Stimulated activated CD8-positive, alpha-beta memory T cell treated with anti-CD3 and anti-CD28 coated beads, Interleukin-2, amount 100 ng/mL, for 48 hours (primary cell): ENCODE results near the gene TTN.
"Not testable (repeated sequence)": the region's sequence is repeated elsewhere in the genome, so short reads cannot be mapped to it uniquely, and the experiment has no call there.

Source experiments
- DNase-seq, 2 donors: peaks; one replicate each; pipeline ENCODE4 v3.0.0-alpha.2; 2020; ENCODE audit warnings: low read depth in 2 of 2

TTN gene

DNA sequence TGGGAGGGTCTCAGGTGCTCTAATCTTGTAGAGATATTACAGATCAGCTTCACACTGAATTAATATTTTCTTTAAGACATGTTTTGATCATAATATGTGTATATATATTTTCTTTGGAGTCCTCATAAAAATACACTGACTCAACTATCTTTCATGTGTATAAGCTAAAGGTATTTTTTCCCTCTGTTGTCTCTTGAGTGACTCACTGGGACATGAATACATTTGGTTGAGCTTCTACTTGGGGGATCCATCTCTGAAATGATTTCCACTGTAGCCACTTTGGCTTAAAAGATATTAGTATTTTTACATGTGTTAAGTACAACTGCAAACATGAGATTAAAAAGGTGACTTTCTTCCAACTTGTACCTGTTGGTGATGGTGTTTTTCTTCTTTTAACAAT lies 140.8 kb downstream of the TTN start:
- DNase-seq, result no peak

DNA sequence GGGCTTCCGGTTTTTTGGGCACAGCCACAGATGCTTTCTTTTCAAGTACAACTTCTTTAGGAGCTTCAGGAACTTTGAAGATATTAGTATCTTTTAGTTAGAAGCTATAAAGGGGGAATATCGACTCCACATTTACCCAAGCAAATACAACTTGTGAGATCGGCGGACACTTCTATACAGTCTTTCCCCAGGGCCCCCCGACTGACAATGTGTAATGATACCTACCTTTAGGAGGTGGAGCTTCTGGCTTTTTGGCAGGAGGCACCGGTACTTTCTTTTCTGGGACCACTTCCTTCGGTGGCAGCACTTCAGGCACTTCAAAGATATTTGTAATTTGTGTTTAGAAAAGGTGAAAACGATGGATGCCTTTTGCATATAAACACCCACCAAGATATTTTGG lies 148.7 kb downstream of the TTN start:
- not testable (repeated sequence) for DNase-seq

DNA sequence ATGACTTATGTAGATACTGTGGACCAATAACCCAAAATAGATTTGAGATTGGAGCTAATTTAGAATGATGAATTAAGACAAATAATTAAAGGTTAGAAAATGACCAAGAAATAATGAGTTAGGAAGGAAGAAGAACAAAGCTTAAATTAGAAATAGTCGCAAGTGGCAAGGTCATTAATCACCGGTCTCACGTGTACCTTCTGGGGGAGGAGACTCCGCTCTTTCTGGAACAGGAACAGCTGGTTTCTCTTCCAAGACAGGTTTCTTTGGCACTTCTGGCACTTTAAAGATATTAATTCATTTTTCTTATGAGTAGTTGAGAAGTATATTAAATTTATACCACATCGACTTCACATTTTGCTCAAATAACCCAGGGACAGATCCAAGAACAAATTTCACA lies 156.7 kb downstream of the TTN start:
- DNase-seq, result no peak

DNA sequence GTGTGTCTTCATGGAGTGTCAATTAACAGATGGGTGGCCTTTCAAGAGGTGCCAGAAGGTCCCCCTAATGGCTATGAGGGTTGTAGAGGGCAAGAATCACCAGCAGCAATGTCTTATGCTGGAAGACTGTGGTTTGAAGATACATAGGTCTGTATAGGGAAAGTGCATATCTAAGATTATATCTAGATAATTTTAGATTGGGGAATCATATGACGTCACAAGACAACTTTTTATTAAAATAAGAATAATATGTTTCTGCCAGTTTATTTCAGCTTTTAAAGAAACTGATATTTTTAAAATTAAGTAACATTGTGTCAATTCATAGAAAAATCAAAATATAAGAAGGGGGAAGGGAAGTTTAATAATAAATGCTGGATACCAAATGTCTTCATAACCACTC lies 162.3 kb downstream of the TTN start:
- DNase-seq, result no peak

DNA sequence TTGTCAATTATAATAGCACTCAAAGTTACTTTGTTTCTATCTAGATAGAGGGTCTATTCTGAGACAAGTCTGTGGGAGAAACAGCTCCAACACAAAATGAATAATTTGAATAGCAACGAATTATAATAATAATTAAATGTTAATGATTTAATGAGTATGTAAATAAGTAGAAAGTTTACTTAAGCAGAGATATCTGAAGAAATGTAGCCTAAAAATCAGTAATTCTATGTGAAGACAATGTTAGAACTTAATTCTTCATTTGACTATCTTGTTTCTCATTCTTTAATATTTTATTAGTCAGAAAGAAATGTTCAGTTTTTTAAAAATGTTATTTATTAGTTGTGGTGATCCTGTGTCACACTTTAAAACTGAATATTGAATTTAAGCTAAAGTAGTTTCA lies 165.7 kb downstream of the TTN start:
- DNase-seq, result no peak

DNA sequence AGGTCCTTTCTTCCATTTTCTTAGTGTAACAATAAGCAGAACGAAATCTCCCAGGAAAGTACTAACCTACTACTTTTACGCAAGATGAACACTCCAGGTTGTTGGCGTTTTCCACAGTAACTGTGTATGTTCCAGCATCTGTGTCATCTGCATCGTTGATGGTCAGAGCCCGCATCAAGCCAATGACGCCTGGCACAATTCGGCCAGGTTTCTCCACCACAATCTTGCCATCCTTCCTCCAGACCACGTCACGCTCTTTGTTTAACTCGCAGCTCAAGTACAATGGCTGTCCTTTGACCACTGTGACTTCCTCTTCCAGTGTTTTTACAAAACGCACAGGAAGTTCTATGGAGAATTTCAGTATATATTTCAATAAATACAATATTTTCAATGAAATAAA lies 171.3 kb downstream of the TTN start:
- no peak for DNase-seq

DNA sequence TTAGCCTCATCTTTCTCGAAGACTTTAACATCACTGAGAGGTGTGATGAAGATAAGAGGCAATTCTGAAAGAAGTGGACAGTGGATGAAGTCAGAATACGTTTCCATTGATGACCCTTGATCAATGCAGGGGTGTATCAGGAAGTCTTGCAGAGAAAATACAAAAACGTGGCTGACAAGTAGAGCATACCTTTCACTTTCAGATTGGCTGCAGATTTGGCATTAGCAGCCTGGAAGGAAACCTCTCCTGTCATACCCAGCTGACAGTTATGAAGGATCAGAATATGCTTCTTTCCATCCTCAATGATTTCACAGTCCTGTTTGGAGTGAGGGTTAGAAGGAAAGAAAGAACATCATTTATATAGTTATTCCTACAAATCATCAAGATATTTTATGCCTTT lies 174.5 kb downstream of the TTN start:
- no peak for DNase-seq

DNA sequence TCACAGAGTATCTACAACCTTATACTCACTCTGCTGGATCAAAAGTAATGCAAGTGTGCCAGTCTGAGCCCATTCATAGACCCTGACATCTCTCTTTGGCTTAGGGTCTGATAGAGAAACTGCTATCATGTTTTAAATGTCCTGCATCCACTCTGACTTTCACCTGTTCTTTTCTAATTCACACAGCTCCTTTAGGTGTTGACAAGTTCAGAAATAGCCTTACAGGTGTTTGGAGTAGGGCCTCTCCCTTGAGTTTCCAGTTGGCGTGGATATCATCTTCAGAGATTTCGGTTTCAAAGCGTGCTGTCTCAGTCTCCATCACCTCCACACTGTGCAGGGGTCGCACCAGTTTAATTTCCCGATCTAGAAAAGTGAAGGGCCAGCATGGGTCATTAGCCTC lies 176.6 kb downstream of the TTN start:
- no peak for DNase-seq

DNA sequence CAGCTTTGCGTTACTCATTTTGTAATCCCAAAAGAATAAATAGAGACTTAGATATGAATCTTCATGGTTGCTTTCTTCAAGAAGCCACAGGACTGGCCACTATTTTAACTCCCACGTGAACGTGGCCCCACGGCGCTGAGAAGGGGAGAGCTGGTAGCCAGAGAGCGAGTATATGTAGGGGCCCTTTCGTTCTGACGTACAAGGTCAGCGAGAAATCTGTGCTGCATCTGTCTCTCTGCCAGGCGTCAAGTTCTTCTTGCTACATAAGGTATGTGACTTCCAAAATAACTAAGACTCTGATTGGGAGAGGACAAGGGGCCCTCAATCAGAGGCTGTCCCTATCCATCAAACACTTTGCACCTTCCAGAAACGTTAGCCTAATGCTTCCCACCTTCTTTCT lies 177.8 kb downstream of the TTN start:
- no peak for DNase-seq

DNA sequence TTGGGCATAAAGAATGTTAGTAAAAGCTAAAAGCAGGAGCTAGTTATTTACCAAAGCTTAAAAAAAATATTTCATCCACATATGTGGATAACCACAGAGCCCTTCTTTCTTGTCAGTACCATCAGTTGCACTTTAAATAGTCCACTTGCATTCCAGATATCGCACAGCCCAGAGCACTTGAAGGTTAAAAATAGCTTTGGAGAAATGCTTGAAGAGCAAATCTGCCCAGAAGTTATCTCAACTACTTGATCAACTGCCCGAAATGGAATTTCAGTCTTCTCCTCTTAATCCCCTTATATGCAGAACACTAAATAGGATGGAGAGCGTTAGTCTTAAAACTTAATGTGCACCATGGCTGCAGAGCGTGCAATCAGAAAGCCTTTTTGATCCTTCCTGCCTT lies 178.6 kb downstream of the TTN start:
- DNase-seq, result no peak

DNA sequence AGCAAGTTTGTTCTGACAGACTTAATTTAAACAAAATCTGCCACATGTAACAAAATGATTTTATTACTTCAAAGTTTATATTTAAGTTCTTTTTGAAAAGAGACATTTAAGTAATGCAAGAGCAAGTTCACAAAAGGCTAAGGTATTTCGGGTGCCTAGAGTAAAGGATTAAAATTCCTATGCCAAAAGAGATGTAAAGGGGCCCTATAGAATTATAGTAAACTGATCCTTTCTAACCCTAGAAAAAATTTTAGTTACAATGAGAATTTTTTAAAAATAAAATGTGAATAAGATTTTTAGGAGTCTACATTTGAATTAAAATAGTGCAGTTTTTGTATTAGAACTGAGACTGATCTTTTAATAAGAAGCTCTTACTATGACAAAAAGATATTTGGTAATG lies 179.8 kb downstream of the TTN start:
- no peak for DNase-seq

DNA sequence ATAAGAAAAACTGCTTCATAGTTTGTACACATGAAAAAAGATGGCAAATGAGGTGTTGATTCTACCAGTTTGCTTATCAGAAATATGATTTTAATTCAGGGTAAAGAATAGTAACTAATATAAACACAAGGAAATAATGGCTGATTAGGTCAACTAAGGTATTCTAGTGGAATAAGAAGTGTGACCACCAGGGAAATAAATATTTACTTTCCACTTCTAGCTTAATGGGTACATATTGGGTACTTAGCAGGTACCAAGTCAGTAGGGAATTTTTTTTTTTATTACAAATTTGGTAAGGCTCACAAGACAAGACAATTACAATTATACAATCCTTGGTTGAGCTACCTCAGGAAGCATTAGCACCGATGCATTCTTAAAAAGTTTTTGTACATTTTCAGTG lies 191.3 kb downstream of the TTN start:
- no peak for DNase-seq

DNA sequence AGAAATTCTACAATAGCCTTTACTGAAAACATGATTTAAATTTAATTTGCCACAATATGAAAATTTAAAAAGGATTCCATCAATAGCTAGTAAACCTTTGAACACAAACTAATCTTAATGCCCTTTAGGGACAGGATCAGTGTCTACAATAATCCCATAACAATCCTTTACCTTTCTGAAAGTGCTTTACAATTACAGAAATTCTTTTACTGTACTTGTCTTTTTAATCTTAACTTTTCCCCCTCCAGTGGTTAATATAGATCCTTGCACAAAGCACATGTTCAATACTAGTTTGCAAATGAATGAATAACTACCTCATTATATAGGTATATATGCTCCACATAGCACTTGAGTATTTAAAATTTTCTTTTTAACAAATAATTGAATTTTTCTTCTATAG lies 204.3 kb downstream of the TTN start:
- DNase-seq, result no peak

DNA sequence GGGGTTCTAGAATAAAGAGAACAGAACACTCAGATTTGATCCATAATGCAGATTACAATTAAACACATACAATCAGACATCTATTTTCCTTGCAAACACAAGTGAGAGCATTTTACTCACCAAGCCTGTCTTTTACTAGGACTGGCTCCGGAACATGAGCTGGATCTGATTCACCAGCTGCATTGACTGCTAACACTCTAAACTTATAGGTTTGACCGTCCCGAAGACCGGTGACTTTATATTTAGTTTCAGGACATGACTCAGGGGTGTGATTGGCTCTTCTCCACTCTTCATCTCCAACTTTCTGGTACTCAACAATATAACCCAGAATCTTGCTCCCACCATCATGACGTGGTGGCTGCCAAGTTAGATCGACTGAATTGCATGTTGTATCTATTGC lies 214.6 kb downstream of the TTN start:
- DNase-seq, result no peak

DNA sequence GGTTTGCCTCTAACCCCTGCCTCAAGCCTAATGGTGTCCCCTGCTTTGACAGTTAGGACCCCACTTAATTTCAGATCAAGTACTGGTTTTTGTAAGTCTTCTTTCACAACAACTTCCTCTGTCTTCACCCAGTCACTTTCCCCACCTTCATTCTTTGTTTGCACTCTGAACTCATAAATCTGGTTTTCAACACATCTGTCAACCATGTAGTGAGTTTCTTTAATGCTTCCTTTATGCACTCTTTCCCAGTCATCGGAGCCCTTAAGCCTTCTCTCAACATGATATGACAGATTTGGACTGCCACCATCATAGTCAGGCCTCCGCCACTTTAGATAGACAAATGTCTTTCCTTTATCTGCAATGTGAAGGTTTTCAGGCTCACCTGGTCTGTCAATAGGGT lies 217.9 kb downstream of the TTN start:
- DNase-seq, result no peak

DNA sequence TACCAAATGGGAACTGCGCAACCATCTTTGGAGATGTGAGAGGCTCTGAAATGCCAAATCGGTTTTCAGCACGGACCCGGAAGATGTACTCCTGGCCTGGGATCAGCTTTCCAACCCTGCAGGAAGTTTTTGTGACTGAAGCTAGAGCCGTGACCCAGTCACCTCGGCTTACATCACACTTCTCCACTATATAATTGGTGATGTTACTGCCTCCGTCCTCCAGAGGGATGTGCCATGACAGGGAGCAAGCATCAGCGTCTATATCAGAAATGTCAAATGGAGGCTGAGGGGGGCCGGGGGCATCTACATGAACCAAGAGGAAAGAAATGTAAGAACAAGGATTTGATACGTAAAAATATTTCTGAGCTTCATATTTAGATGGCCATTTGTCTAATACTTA lies 222.6 kb downstream of the TTN start:
- DNase-seq, result no peak

DNA sequence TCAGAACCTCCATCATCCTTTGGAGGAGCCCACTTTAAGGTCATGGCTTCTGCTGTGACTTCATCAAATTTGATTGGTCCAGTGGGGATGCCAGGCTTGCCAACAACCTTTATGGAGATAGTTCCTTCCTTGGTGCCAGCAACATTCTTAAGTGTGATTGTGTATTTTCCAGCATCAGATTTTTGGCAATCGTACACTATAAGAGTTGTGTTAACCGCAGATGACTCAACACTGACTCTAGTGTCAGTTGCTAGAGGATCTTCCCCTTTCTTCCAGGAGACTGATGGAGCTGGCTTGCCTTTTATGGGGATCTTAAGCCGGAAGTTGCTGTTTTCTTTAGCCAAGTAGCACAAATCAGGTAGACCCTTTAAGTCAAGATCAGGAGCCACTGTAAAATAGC lies 228.2 kb downstream of the TTN start:
- DNase-seq, result no peak

DNA sequence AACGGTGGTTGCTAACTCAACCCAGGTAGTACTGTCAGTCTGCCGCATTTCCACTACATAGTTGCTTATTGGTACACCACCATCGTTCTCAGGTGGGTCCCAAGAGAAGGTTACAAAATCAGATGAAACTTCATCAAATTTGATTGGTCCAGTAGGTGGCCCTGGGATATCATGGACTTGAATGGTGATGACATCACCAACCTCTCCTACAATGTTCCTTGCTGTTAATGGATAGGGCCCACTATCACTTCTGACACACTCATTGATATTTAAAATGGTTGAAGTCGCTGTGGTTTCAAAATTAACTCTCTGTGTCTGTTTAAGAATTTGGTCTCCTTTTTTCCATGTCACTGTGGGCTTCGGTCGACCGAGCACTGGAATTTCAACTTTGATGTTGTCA lies 232.4 kb downstream of the TTN start:
- DNase-seq, result no peak

DNA sequence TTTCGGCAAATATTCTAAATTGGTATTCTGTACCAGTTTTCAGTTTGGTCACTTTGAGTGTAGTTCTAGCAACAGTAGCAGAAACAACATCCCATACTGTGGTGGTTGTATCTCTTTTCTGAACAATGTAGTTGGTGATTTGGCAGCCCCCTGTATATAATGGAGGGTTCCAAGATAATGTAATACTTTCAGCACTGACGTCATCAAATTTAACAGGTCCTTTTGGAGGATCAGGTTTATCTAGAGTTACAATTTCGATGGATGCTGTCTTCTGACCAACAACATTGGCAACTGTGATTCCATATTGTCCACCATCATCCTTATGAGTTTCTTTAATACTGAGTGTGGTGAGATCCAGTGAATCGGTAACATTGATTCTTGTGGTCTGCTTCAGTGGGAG lies 239.0 kb downstream of the TTN start:
- no peak for DNase-seq

DNA sequence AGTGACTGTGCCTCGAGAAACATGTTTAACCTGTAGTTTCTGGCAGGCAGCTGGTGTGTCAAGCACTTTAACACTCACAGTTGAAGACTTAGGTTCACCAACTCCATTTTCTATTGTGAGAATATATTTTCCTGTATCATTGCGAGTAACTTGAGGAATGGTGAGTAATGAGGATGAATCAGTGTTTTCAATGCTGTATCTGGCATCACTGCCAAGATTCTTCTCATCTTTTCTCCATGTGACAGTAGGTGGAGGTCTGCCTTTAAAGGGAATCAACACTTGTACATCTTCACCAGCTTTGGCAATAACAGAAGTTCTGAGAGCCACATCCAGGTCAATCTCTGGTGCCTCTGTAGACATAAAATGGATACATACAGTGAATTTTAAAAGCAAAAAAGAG lies 254.2 kb downstream of the TTN start:
- DNase-seq, result no peak

DNA sequence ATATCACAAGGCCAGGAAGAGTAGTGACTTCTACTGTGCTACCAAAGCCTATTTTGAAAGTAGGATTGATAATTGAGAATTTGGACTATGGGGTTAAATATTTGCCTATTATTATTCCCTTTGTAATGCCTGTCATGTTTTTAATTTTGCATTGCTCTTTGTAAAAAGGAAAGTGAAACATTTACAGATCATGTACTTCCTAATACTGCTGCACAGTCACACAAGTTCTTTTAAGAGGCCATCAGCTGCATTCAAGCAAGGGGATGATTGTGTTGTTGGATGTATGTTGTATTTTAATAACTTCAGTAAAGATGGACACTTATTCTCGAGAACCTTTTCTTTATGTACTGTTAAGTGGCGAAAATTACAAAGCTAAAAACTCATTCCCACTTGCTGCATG lies 256.9 kb downstream of the TTN start:
- DNase-seq, result no peak

DNA sequence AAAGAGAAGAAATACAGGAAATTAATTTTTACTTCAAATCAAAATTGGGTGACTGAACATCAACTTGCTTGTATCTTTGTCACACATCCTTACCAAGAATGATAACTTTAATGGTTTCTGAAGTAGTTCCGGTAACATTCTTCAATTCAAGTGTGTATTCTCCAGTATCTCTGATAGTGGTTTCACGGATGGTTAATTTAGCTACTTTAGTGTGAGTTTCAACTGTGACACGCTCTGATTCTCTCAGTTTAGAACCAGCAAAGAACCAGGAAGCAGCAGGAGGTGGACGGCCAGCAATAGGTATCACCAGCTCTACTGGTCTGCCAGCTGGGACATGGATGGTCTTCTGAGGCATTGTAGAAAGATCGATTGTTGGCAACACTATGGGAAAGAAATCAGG lies 264.7 kb downstream of the TTN start:
- DNase-seq, result no peak

DNA sequence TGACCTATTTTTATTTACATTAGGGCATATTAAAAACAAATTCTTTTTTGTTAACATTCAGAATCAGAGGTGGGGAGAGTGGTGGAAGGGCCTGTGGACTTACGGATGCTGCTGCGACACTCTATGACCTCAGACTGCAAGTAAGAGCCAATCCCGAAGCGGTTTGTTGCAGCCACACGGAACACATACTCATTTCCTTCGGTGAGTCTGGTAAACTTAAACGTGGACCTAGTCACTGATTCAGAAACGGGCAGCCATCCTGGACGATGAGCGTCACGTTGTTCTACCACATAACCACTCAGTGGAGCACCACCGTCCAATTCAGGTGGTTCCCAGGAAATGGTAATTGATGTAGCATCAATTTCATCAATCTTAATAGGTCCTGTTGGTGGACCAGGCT lies 265.1 kb downstream of the TTN start:
- no peak for DNase-seq

DNA sequence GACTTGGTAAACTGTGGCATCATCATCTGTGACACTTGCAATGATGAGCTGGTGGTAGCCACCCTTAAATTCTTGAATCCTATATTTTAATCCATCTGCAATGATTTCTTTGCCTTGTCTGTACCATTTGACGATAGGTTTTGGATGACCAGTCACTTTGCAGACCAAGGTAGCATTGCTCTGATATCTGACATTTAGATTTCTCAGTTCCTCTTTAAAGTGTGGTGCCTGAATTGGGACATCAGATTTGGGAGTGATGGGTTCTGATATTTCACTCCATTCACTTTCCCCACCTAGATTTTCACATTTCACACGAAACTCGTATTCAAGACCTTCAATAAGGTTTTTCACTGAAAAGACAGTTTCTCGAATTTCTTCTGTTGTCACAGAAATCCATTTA lies 271.2 kb downstream of the TTN start:
- no peak for DNase-seq

DNA sequence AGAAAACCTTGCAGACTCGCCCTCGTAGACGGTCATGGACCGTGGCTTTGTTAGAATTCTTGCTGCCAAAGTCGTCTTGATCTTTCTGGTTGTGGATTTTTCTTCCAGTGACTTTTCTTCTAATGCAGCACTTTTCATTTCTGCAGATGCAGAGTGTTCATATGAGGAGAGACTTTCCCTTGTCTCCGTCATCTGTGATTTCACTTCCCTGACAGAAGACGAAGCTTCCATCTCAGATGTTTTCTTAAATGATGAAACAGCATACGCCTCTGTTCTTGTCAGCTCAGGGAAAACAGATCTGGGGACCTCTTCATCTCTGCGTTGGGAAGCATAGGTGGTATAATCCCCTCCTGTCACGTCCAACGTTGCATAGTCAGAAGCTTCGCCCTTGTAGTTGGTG lies 276.1 kb downstream of the TTN start:
- no peak for DNase-seq
